Stomach (tissue), 9 donors: ENCODE data around the gene PEF1. TPM values are rescaled to one million over a fixed set of nuclear protein-coding genes. Genes with fewer than 3 reads are reported as not detected.

ENCODE experiments used
- DNase-seq, 2 donors: peaks; one replicate each; pipeline versions ENCODE4 v3.0.0 to v3.0.0-alpha.2; 2013 to 2019
- H3K27ac ChIP-seq, 5 donors: fragments of 200-600 bp in 4 of 5; sonication (generic) in 4 of 5; one replicate each; pipeline ENCODE4 v1.5.1; 2013 to 2019; ENCODE audit warnings: mild to moderate bottlenecking in 1 of 5, moderate library complexity in 1 of 5
- H3K27me3 ChIP-seq, 3 donors: fragments of 200-600 bp; sonication (generic); one replicate each; pipeline ENCODE4 v1.5.1; 2017 to 2019; ENCODE audit warnings: mixed run types in 1 of 3
- H3K36me3 ChIP-seq, 4 donors: fragments of 200-600 bp; sonication (generic); 1 replicate in 3 of 4; 2 replicates in 1 of 4; pipeline ENCODE4 v1.5.1; 2016 to 2019
- H3K4me1 ChIP-seq, 4 donors: fragments of 200-600 bp; sonication (generic); one replicate each; pipeline ENCODE4 v1.5.1; 2016 to 2019
- H3K4me3 ChIP-seq, 4 donors: fragments of 200-600 bp; sonication (generic) in 3 of 4; one replicate each; pipeline ENCODE4 v1.5.1; 2016 to 2019; ENCODE audit warnings: mild to moderate bottlenecking in 1 of 4
- H3K9me3 ChIP-seq, 4 donors: fragments of 200-600 bp; sonication (generic); one replicate each; pipeline ENCODE4 v1.5.1; 2016 to 2019
- CTCF ChIP-seq, 7 experiments: fragments of 450-650 bp in 4 of 7; fragments of 200-600 bp in 3 of 7; sonication (generic) in 3 of 7; IDR thresholded peaks; one replicate each; pipeline ENCODE4 v1.5.1; 2016 to 2019; ENCODE audit warnings: antibody characterized with exemption in 7 of 7, control low read depth in 2 of 7, mild to moderate bottlenecking in 1 of 7
- EP300 ChIP-seq: sonication (generic); formaldehyde crosslinking; IDR thresholded peaks from one replicate; pipeline ENCODE4 v1.6.1; 2017; ENCODE audit warnings: antibody characterized with exemption
- POLR2A ChIP-seq, 4 donors: fragments of 450-650 bp; IDR thresholded peaks; one replicate each; pipeline ENCODE4 v1.6.1; 2016; ENCODE audit warnings: antibody characterized with exemption in 4 of 4, control low read depth in 2 of 4, mild to moderate bottlenecking in 1 of 4, moderate library complexity in 1 of 4
- POLR2AphosphoS5 ChIP-seq, 3 donors: sonication (generic); formaldehyde crosslinking; IDR thresholded peaks; one replicate each; pipeline ENCODE4 v1.6.1; 2016; ENCODE audit warnings: antibody characterized with exemption in 3 of 3
- WGBS, 5 donors: extraction: QIAGEN DNeasy Blood & Tissue Kit in 3 of 5; methylation state at CpG; one replicate each; pipeline versions ENCODE4 v1.1.5 to v1.1.7; 2013 to 2018; 5-methylcytosine and 5-hydroxymethylcytosine counted together
- intact Hi-C: fragments of 100-400 bp; cut with DNase I; formaldehyde crosslinking; loops from one replicate; pipeline ENCODE4 v1.15.1; 2023; ENCODE audit warnings: low total_unique reads
- polyA plus RNA-seq, 3 donors: library from polyadenylated mRNA; stranded (reverse); fragments of 200-250 nt; gene quantifications; one replicate each; pipeline ENCODE4 v1.2.3, GENCODE V29; 2013
- total RNA-seq, 5 donors: library from RNA; depleted of rRNA; stranded (reverse); fragments of >200 nt; gene quantifications; one replicate each; pipeline versions ENCODE4 v1.1.0 to v1.2.3, GENCODE V29; 2014 to 2016
- donor health status: healthy with polysubstance abuse.
- donor health status: Bipolar disorder and iron deficiency.
- donor health status: healthy.

The PEF1 gene
- total and polyA plus RNA-seq, 8 donors, result 19.7 to 91.0 (median 66.1) TPM

- DNase-seq, result no peak
- Histone ChIP-seq H3K9me3 (no peaks in the 10 kb centered on the region), H3K27me3 (no peaks in the 10 kb centered on the region), H3K27ac (peak overlapping the region in 3 of 5 donors; percentile 74 to 87 (median 82)), H3K4me3 (no peak overlapping the region), H3K4me1 (peaks cover 24 to 42% (median 34%) of the 10 kb centered on the region in 4 donors), H3K36me3 (peaks cover 22 to 37% (median 34%) of the 10 kb centered on the region in 4 donors)
- intact Hi-C loops, result no loop called here
- 81 to 91% (median 89%) methylated on average over 4 of the region's 4 CpGs for WGBS, 5 donors
- TF ChIP-seq EP300, result no peak
- no peak for TF ChIP-seq POLR2A (IDR thresholded peaks at IDR 0.05)
- TF ChIP-seq CTCF (IDR thresholded peaks at IDR 0.05), result no peak
- TF ChIP-seq POLR2AphosphoS5 (IDR thresholded peaks at IDR 0.05), result no peak
Measured at GRCh38 chr1:31625561-31626222, 19.0 kb downstream of the PEF1 start.

GRCh38 chr1:31624731-31625514, 19.8 kb downstream of the PEF1 start:
- TF ChIP-seq POLR2A (IDR thresholded peaks at IDR 0.05) (no peak), CTCF (IDR thresholded peaks at IDR 0.05) (no peak)

GRCh38 chr1:31624309-31624708, 20.4 kb downstream of the PEF1 start:
- Histone ChIP-seq H3K36me3 (peaks cover 11 to 23% (median 20%) of the 10 kb centered on the region in 4 donors), H3K9me3 (no peaks in the 10 kb centered on the region), H3K27me3 (peaks cover 0 to 7% (median 0%) of the 10 kb centered on the region in 3 donors), H3K4me1 (peaks cover 24 to 38% (median 34%) of the 10 kb centered on the region in 4 donors), H3K27ac (no peak overlapping the region), H3K4me3 (no peak overlapping the region)
- 63 to 81% (median 76%) methylated on average over 5 of the region's 5 CpGs for WGBS, 5 donors
- intact Hi-C loops, result no loop called here
- TF ChIP-seq POLR2AphosphoS5 (IDR thresholded peaks at IDR 0.05), result no peak
- TF ChIP-seq CTCF (IDR thresholded peaks at IDR 0.05), result no peak
- TF ChIP-seq EP300, result no peak
- TF ChIP-seq POLR2A (IDR thresholded peaks at IDR 0.05), result no peak
- DNase-seq, result no peak

More at GRCh38 chr1:31624731-31625514, 19.8 kb downstream of the PEF1 start:
- peak overlapping the region in 1 of 5 donors; percentile 87 for H3K27ac ChIP-seq
- WGBS, 5 donors, result 91 to 96% (median 92%) methylated on average over 16 of the region's 16 CpGs
- intact Hi-C loops, result no loop called here
- H3K9me3 ChIP-seq, result no peaks in the 10 kb centered on the region
- H3K36me3 ChIP-seq, result peaks cover 15 to 29% (median 26%) of the 10 kb centered on the region in 4 donors
- H3K4me3 ChIP-seq, result no peak overlapping the region
- H3K27me3 ChIP-seq, result peaks cover 0 to under 1% (median 0%) of the 10 kb centered on the region in 3 donors
- DNase-seq, result no peak
- peaks cover 24 to 42% (median 34%) of the 10 kb centered on the region in 4 donors for H3K4me1 ChIP-seq

- DNase-seq, result no peak
- TF ChIP-seq POLR2AphosphoS5 (IDR thresholded peaks at IDR 0.05), result no peak
- no peak for TF ChIP-seq CTCF (IDR thresholded peaks at IDR 0.05)
- TF ChIP-seq EP300, result no peak
- no peak for TF ChIP-seq POLR2A (IDR thresholded peaks at IDR 0.05)
- Histone ChIP-seq H3K9me3 (no peaks in the 10 kb centered on the region), H3K27me3 (peaks cover 0 to 16% (median 8%) of the 10 kb centered on the region in 3 donors), H3K27ac (no peak overlapping the region), H3K36me3 (peaks cover 1 to 13% (median 10%) of the 10 kb centered on the region in 4 donors), H3K4me1 (peaks cover 21 to 31% (median 26%) of the 10 kb centered on the region in 4 donors), H3K4me3 (no peak overlapping the region)
- intact Hi-C loops, result no loop called here
- WGBS, 5 donors, result 89 to 97% (median 94%) methylated on average over 7 to 12 of the region's 12 CpGs
Measured at GRCh38 chr1:31623365-31623764, 21.3 kb downstream of the PEF1 start.
